ENCODE data around the gene SMIM17.

SMIM17 gene

DNA sequence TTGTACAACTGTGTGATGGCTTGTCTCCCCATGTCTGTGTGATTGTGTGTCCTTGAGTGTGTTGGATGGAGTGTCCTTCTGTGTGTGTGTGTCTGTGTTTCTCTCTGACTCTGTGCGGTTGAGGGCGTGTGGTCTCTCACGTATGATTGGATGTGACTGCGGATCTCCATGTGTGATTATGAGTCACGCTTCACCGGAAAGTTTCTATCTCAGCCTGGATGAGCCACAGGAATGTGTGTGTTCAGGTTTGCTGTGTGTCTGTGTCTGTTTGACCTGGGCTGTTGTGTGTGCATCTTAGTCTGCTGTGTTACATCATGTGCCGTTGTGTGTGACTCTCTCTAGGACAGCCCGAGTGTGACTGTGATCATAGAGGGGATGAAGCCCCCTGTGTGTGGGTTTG lies 44.1 kb downstream of the SMIM17 start (continued):
- no peak for TF ChIP-seq CREB5 (CRISPR knock-in tag; IDR thresholded peaks at IDR 0.05; ENCODE audit: low read depth)

DNA sequence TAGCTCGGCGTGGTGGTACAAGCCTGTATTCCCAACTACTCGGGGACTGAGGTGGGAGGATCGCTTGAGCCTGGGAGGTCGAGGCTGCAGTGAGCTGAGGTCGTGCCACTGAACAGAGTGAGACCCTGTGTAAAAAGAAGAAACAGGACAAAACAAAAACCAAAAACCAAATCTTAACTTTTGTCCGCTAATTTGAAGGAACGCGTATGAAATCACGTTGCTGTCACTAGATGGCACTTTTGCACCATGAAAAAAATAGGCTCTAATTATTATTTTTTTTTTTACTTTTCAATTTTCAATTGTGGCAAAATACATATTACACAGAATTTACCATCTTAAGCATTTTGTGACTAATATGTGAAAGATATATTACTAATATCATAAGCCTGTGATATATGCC lies 46.2 kb downstream of the SMIM17 start:
- TF ChIP-seq TSHZ2 (CRISPR knock-in tag; IDR thresholded peaks at IDR 0.05) (no peak), CREB5 (CRISPR knock-in tag; IDR thresholded peaks at IDR 0.05; ENCODE audit: low read depth) (no peak), CSDC2 (CRISPR knock-in tag; IDR thresholded peaks at IDR 0.05) (no peak), ARNTL (CRISPR knock-in tag; IDR thresholded peaks at IDR 0.05; ENCODE audit: borderline replicate concordance, low read depth) (no peak)
- no peak for ATAC-seq

DNA sequence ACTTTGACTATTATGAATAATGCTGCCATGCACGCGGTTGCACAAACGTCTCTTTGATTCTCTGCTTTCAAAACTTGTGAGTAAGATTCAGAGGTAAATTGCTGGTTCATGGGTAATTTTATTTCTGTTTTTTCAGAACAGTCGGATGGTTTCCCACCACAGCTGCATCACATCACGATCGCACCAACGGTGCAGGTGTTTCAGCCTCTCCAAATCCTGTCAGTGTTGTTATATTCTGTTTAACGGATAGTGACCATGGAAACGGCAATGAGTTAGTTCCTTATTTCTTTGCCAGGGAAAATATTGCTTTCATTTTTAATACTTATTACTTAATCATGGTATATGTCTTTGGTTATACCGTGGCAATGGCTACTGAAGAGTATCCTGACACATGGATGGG lies 47.7 kb downstream of the SMIM17 start:
- no peak for TF ChIP-seq CSRNP3 (CRISPR knock-in tag; IDR thresholded peaks at IDR 0.05)
- TF ChIP-seq, protein P1, sequence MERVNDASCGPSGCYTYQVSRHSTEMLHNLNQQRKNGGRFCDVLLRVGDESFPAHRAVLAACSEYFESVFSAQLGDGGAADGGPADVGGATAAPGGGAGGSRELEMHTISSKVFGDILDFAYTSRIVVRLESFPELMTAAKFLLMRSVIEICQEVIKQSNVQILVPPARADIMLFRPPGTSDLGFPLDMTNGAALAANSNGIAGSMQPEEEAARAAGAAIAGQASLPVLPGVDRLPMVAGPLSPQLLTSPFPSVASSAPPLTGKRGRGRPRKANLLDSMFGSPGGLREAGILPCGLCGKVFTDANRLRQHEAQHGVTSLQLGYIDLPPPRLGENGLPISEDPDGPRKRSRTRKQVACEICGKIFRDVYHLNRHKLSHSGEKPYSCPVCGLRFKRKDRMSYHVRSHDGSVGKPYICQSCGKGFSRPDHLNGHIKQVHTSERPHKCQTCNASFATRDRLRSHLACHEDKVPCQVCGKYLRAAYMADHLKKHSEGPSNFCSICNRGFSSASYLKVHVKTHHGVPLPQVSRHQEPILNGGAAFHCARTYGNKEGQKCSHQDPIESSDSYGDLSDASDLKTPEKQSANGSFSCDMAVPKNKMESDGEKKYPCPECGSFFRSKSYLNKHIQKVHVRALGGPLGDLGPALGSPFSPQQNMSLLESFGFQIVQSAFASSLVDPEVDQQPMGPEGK (CRISPR knock-in tag; IDR thresholded peaks at IDR 0.05; ENCODE audit: borderline replicate concordance) = no peak
- TF ChIP-seq ZC3H10 (CRISPR knock-in tag; IDR thresholded peaks at IDR 0.05) = no peak
- no peak for TF ChIP-seq OSR1 (CRISPR knock-in tag; IDR thresholded peaks at IDR 0.05)
- TF ChIP-seq ZFP3 (CRISPR knock-in tag; IDR thresholded peaks at IDR 0.05) = no peak
- TF ChIP-seq PPARA (CRISPR knock-in tag; IDR thresholded peaks at IDR 0.05; ENCODE audit: borderline replicate concordance) = no peak
- TF ChIP-seq TOX (CRISPR knock-in tag; IDR thresholded peaks at IDR 0.05; ENCODE audit: borderline replicate concordance) = no peak
- no peak for TF ChIP-seq TCF4 (CRISPR knock-in tag; IDR thresholded peaks at IDR 0.05; ENCODE audit: borderline replicate concordance)
- ATAC-seq = no peak

DNA sequence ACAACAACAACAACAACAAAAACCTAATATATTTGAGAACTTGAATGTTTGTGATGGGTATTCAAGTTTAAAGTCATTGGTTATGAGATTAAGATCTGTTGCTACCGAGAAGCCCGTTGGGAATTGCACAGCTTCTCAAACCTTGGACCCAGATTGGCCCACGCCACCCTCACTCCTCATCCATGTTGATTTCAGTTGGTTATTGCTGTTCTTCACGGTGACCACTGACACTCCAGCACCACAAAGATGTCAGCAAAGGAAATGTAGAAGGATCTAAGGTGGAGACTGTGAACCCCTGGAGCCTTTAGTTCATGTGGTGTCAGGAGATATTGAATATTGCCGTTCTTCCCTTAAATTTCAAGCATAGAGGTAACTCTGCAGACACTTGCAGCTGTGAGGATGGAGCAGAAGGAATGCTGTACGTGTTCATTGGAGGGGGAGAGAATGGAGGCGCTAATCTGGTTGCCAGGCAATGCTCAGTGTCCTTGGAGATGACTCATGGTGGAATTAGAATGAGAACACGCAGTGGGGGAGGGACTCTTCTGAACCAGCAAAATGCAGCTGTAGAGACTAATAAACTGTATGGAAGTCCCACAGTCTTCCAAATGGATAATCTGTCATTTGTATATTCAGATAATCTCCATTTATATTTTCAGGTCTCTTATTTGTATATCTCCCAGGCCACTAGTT lies 49.4 kb downstream of the SMIM17 start:
- no peak for ATAC-seq
- no peak for TF ChIP-seq SNAI2 (CRISPR knock-in tag; IDR thresholded peaks at IDR 0.05)
- TF ChIP-seq ZNF565 (CRISPR knock-in tag; conservative IDR thresholded peaks at IDR 0.05; ENCODE audit: low read depth) = no peak
- no peak for TF ChIP-seq ZC3H10 (CRISPR knock-in tag; IDR thresholded peaks at IDR 0.05)
- no peak for TF ChIP-seq ZFP30 (CRISPR knock-in tag; IDR thresholded peaks at IDR 0.05)
- TF ChIP-seq TCF4 (CRISPR knock-in tag; IDR thresholded peaks at IDR 0.05; ENCODE audit: borderline replicate concordance) = no peak
- TF ChIP-seq ZFP3 (CRISPR knock-in tag; IDR thresholded peaks at IDR 0.05) = no peak
- TF ChIP-seq TSHZ2 (CRISPR knock-in tag; IDR thresholded peaks at IDR 0.05) = no peak
- TF ChIP-seq ISL1 (CRISPR knock-in tag; IDR thresholded peaks at IDR 0.05) = no peak
- no peak for TF ChIP-seq CREB5 (CRISPR knock-in tag; IDR thresholded peaks at IDR 0.05; ENCODE audit: low read depth)
- no peak for TF ChIP-seq GLIS3 (CRISPR knock-in tag; IDR thresholded peaks at IDR 0.05)

Measured in SK-N-SH treated with all-trans-retinoic acid at 6 μM for 48 hours (cell line).